T-helper 9 cell (primary cell): Measurements from ENCODE around the gene ZFC3H1.

ENCODE experiments used
- DNase-seq: peaks from one replicate; pipeline ENCODE4 v3.0.0-alpha.2; 2020

The ZFC3H1 gene

GRCh38 chr12:71566655-71567054 lies 97.0 kb downstream of the ZFC3H1 start:
- no peak for DNase-seq

GRCh38 chr12:71565535-71565934 lies 98.1 kb downstream of the ZFC3H1 start:
- no peak for DNase-seq

GRCh38 chr12:71562676-71563595 lies 100.7 kb downstream of the ZFC3H1 start:
- DNase-seq, result no peak
